ENCODE measurements around the gene SYCP2L. TPM values are rescaled to one million over a fixed set of nuclear protein-coding genes. Genes with fewer than 3 reads are reported as not detected.

The SYCP2L gene
- polyA plus RNA-seq, 1 donor from 2014 or later: 9.4 TPM

GRCh38 chr6:10945845-10946244 is 59.0 kb downstream of the SYCP2L start:
- no peaks in the 10 kb centered on the region for H3K27me3 ChIP-seq (ENCODE audit: insufficient read depth, low read depth, low read length)
- H4K20me1 ChIP-seq (ENCODE audit: insufficient read depth): no peaks in the 10 kb centered on the region
- H3K36me3 ChIP-seq (ENCODE audit: insufficient read depth, low read length): no peaks in the 10 kb centered on the region
- no peak overlapping the region for H3K27ac ChIP-seq (ENCODE audit: low read length)
- H3K4me3 ChIP-seq (ENCODE audit: low read length): no peak overlapping the region
- no peaks in the 10 kb centered on the region for H3K9me3 ChIP-seq (ENCODE audit: low read length)
- H3K4me2 ChIP-seq (ENCODE audit: low read length): no peak overlapping the region
- TF ChIP-seq CTCF (IDR thresholded peaks at IDR 0.05; ENCODE audit: poor library complexity, severe bottlenecking) (no peak), REST (IDR thresholded peaks at IDR 0.05; ENCODE audit: borderline replicate concordance) (no peak)
- H3F3A ChIP-seq (ENCODE audit: insufficient read depth, low read length, poor library complexity, severe bottlenecking): no peaks in the 10 kb centered on the region
- H3K9me2 ChIP-seq (ENCODE audit: insufficient read depth, low read length): no peaks in the 10 kb centered on the region
- H3K9ac ChIP-seq (ENCODE audit: low read length): no peak overlapping the region
- H2AFZ ChIP-seq (ENCODE audit: low read depth, low read length): no peak overlapping the region
- H3K79me2 ChIP-seq (replicated peaks; ENCODE audit: insufficient read depth, low read length): no peaks in the 10 kb centered on the region

- Histone ChIP-seq H3K9ac (ENCODE audit: low read length) (no peak overlapping the region), H2AFZ (ENCODE audit: low read depth, low read length) (no peak overlapping the region), H3K27ac (ENCODE audit: low read length) (no peak overlapping the region), H3K4me3 (ENCODE audit: low read length) (no peak overlapping the region), H3K4me2 (ENCODE audit: low read length) (no peak overlapping the region), H3K36me3 (ENCODE audit: insufficient read depth, low read length) (no peaks in the 10 kb centered on the region), H3K9me2 (ENCODE audit: insufficient read depth, low read length) (no peaks in the 10 kb centered on the region), H3K9me3 (ENCODE audit: low read length) (no peaks in the 10 kb centered on the region), H3K79me2 (replicated peaks; ENCODE audit: insufficient read depth, low read length) (no peaks in the 10 kb centered on the region), H3F3A (ENCODE audit: insufficient read depth, low read length, poor library complexity, severe bottlenecking) (no peaks in the 10 kb centered on the region), H3K27me3 (ENCODE audit: insufficient read depth, low read depth, low read length) (no peaks in the 10 kb centered on the region), H4K20me1 (ENCODE audit: insufficient read depth) (no peaks in the 10 kb centered on the region)
- TF ChIP-seq TAF1 (IDR thresholded peaks at IDR 0.05; ENCODE audit: low read depth): no peak
- no peak for TF ChIP-seq SMC3 (conservative IDR thresholded peaks at IDR 0.05; ENCODE audit: poor library complexity)
Measured at GRCh38 chr6:10947966-10948365, 61.1 kb downstream of the SYCP2L start.

GRCh38 chr6:10949579-10950490 is 63.0 kb downstream of the SYCP2L start:
- Histone ChIP-seq H3K27ac (ENCODE audit: low read length) (no peak overlapping the region), H3K27me3 (ENCODE audit: insufficient read depth, low read depth, low read length) (no peaks in the 10 kb centered on the region), H3K36me3 (ENCODE audit: insufficient read depth, low read length) (no peaks in the 10 kb centered on the region), H2AFZ (ENCODE audit: low read depth, low read length) (no peak overlapping the region), H3K9me3 (ENCODE audit: low read length) (no peaks in the 10 kb centered on the region), H3K4me2 (ENCODE audit: low read length) (no peak overlapping the region), H3F3A (ENCODE audit: insufficient read depth, low read length, poor library complexity, severe bottlenecking) (no peaks in the 10 kb centered on the region), H3K4me3 (ENCODE audit: low read length) (no peak overlapping the region), H3K9me2 (ENCODE audit: insufficient read depth, low read length) (no peaks in the 10 kb centered on the region), H4K20me1 (ENCODE audit: insufficient read depth) (no peaks in the 10 kb centered on the region), H3K9ac (ENCODE audit: low read length) (no peak overlapping the region), H3K79me2 (replicated peaks; ENCODE audit: insufficient read depth, low read length) (no peaks in the 10 kb centered on the region)
- TF ChIP-seq EZH2 (IDR thresholded peaks at IDR 0.05; ENCODE audit: borderline replicate concordance, insufficient read depth, low read length, poor library complexity, severe bottlenecking): no peak
- no peak for TF ChIP-seq POLR2AphosphoS5 (IDR thresholded peaks at IDR 0.05)
- TF ChIP-seq CTCF (IDR thresholded peaks at IDR 0.05; ENCODE audit: poor library complexity, severe bottlenecking): no peak
- no peak for TF ChIP-seq REST (IDR thresholded peaks at IDR 0.05; ENCODE audit: borderline replicate concordance)
